NCI-H1930 (cell line): ENCODE data around the gene FAR1.

Experiments
- DNase-seq, 2 experiments: peaks; one replicate each; lab custom pipeline; 2025; lab: John Stamatoyannopoulos, UW

The FAR1 gene

GRCh38 chr11:13777341-13777985 is 109.0 kb downstream of the FAR1 start:
- DNase-seq, result no peak

GRCh38 chr11:13778345-13778744 is 109.9 kb downstream of the FAR1 start:
- DNase-seq, result no peak

- no peak for DNase-seq
Observed at GRCh38 chr11:13781153-13781552, 112.7 kb downstream of the FAR1 start.
